Prostate gland (tissue), 2 donors: ENCODE data around the gene RNF187.
"Not testable (repeated sequence)": the region's sequence is repeated elsewhere in the genome, so short reads cannot be mapped to it uniquely, and the experiment has no call there.

ENCODE experiments used
- POLR2A ChIP-seq: fragments of 450-650 bp; IDR thresholded peaks from one replicate; pipeline ENCODE4 v1.6.1; 2016; ENCODE audit warnings: antibody characterized with exemption, mild to moderate bottlenecking
- POLR2AphosphoS5 ChIP-seq: sonication (generic); formaldehyde crosslinking; IDR thresholded peaks from one replicate; pipeline ENCODE4 v1.6.1; 2017; ENCODE audit warnings: antibody characterized with exemption
- TF ChIP-seq, protein P1 (sequence below), 4 experiments: fragments of 200-600 bp in 2 of 4; fragments of 450-650 bp in 2 of 4; sonication (generic) in 2 of 4; IDR thresholded peaks; 1 replicate in 3 of 4; 2 replicates in 1 of 4; pipeline ENCODE4 v1.5.1; 2016 to 2019; ENCODE audit warnings: antibody characterized with exemption in 4 of 4, mild to moderate bottlenecking in 2 of 4, moderate library complexity in 2 of 4

- TF ChIP-seq, protein P1, sequence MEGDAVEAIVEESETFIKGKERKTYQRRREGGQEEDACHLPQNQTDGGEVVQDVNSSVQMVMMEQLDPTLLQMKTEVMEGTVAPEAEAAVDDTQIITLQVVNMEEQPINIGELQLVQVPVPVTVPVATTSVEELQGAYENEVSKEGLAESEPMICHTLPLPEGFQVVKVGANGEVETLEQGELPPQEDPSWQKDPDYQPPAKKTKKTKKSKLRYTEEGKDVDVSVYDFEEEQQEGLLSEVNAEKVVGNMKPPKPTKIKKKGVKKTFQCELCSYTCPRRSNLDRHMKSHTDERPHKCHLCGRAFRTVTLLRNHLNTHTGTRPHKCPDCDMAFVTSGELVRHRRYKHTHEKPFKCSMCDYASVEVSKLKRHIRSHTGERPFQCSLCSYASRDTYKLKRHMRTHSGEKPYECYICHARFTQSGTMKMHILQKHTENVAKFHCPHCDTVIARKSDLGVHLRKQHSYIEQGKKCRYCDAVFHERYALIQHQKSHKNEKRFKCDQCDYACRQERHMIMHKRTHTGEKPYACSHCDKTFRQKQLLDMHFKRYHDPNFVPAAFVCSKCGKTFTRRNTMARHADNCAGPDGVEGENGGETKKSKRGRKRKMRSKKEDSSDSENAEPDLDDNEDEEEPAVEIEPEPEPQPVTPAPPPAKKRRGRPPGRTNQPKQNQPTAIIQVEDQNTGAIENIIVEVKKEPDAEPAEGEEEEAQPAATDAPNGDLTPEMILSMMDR (IDR thresholded peaks at IDR 0.05), result not testable (repeated sequence)
- TF ChIP-seq POLR2A, POLR2AphosphoS5: not testable (repeated sequence)
These were observed 18.8 kb downstream of the RNF187 start for GRCh38 chr1:228505944-228506343.
